GM21576 (cell line): ENCODE measurements around the gene LTC4S.

Source experiments
- ATAC-seq: cut with Tn5 transposase; IDR thresholded peaks from one replicate; pipeline ENCODE4 v1.9.1; 2021; ENCODE audit warnings: mild to moderate bottlenecking, moderate library complexity; ENCODE audit not compliant: unreplicated experiment

The LTC4S gene

GRCh38 chr5:179795049-179795862 is 1.5 kb downstream of the LTC4S start:
- ATAC-seq: no peak

GRCh38 chr5:179795863-179796833 is 2.4 kb downstream of the LTC4S start:
- ATAC-seq: peak; percentile 76

DNA sequence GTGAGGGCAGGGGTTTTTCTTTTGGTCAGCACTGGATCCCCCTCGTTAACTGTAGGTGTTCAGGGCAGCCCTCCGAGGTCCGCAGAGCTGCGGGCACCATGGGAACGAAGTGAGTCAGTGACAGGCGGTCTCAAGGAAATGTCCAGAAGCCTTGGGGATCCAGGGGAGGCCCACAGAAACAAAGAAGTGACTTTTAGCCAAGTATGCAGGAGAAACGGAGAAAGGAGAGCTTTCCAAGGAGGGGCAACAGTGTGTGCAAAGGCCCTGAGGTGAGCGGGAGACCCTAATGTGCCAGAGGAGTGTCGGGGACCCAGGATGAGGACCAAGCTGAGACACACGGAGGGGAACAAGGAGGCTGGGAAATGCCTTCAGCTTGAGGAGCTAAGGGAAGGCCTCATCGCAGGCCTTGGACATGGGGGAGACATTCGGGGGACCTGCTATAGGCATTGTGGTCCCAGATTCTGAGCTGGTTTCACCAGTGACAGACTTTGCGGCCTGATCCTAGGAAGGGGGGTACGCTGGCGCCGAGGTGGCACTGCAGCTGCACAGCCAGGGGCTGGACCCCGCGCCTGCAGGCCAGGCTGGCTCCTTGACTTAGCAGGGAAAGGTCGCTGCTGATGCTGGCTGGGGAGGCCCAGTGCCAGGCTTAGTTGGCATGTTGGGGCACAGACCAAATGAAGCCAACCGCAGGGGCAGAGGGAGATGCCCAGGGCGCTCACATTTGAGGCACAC is 3.3 kb downstream of the LTC4S start:
- no peak for ATAC-seq

DNA sequence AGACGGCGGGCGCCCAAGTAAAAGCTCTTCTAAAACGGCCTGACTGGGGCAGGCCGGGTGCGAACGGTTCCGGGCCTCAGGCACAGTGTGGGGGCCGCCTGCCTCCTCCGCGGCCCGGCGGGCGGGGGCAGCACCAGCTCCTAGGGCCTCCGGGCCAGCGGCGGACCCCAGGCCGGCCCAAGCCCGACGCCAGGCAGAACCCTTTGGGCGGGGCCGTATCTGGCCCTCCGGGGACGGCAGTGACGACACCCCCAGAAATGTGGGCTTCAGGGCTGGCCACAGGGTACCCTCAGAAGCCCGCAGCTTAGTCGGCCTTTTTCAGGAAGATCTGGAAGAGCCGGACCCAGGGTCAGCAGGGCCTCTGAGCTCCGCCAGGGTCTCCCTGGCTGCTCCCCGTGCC is 4.0 kb downstream of the LTC4S start:
- ATAC-seq: no peak

DNA sequence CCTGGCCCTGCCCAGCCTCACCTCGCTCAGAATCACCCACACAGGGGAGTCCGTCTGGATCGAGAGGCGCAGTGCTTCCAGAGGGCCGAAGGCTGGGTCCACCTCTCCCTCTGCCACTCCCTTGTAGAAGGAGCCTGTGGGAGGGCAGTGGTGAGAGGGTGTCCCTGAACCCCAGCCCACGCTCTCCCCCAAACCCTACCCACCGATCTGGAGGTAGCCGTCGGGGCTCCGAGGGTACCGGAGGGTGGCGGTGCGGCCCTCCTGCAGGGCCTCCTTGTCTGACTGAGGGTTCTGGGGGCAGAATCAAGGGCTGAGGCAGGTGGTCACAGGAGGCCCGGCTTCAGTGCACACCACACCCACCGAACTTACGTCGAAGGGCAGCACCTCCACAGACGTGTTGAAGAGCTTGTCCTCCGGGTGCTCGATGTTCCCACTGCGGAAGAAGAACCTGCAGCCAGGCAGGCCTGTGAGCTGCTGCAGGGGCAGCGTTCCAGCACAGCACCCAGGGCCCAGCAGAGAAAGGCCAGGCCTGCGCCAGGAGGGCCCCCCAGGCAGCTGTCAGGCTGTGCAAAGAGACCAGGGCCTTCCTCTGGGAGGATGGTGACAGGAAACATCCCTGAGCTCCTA is 4.5 kb downstream of the LTC4S start:
- ATAC-seq: no peak

DNA sequence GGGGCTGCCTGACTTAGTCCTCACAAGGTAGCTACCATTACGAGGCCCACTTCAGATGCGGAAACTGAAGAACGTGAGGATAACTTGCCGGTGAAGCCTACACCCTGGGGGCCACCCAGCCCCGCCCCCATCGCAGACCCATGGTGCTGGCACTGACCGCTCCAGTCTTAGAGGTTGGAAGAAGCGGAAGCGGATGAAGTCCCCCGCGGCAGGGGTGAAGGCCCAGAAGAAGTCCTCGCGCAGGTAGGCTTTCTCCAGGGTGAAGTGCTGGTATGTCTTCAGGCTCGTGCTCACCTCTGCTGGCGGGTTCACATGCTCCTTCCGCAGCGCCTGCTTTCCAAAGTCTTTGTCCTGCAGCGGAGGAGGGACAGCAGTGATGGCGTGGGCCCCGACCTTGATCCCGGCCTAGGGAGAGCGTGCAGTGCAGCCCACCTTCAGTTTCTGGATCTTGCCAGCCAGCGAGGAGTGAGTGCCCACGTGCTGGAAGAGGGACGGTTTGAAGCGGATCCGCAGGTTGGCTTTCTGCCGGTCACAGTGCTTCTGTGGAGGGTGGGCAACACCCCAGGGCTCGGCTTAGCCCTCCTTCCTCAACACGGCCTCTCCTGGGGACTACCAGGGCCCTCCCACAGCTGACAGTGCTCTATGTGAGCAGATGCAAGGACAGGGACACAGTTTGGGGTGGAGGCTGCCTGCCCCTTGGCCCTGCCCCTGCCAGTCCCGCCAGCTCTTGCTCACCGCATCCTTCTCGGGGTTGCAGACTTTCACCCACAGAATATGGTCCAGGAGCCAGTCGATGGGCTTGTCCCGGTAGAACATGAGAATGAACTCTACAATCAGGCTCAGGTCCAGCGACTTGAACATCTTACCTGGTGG is 5.2 kb downstream of the LTC4S start:
- no peak for ATAC-seq

- no peak for ATAC-seq
These were observed 5.8 kb downstream of the LTC4S start for GRCh38 chr5:179799644-179799973.

DNA sequence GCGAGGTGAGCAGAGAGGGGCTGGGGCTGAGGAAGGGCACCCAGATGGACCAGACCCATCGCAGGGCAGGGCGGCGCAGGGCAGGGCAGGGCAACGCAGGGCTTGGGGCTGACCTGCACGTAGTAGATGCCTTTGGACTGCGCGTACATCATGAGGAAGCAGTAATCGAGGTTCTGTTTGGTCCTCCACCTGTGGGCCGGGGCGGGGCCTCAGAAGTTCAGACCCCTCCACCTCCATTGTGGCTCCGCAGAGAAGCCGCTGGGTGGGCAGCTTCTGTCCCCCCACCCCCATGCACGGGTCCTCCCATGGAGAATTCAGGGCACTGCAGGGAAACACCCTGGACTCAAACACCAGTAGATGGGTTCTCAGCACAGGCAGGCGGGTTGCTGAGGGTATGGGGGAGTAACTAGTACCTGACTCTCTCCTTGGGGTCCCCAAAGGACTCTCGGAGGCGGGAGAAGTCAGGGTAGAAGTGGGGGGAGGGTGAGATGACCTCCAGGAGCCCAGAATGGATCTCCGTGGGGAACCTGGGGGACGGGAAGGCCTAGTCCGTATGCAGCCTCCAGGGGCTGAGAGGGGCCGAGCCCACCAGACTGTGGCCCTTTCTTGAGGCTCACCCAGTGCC is 6.4 kb downstream of the LTC4S start:
- no peak for ATAC-seq

- no peak for ATAC-seq
These were observed 7.0 kb downstream of the LTC4S start for GRCh38 chr5:179800696-179801201.

DNA sequence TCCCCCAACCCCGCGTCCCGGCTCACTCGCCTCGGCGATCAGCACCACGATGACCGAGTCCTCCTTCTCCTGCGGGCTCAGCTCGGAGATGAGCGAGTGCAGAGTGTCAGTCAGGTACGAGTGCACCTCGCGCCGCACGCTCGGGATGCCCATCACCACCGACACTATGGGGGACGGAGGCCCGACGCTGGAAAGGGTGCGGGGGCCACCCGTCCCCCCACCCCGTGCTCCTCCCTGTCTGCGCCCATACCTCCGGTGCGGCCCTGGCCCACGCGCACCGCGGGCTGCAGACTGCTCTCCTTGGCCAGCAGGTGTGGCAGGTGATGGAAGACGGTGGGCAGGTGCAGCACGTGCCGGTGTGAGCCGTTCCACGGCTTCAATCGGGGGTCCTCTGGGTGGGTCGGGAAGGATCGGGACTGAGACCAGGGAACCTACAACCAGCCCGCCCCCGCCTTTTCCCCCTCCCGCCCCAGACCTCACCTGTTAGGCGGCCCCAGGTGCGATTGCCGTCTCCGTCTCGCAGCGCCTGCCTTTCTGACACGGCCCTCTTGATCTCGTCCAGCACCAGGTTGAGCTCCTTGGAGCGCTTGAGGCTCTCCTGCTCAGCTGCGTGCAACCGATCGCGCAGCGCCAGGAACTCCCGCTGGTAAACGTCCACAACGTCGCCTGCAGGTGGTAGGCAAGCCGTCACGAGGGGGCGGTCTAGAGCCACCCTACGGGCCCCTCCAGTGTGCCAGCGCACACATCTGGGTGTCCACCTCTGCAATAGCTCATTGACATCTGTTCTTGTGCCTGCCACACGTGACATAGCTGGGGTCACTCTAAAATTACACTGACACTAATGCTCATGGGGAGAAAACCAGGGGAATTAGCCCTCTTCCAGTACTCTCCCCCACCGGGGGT is 7.8 kb downstream of the LTC4S start:
- ATAC-seq: peak; percentile 33

GRCh38 chr5:179802207-179802883 is 8.6 kb downstream of the LTC4S start:
- no peak for ATAC-seq

GRCh38 chr5:179802950-179803562 is 9.3 kb downstream of the LTC4S start:
- ATAC-seq: no peak

GRCh38 chr5:179803651-179804554 is 10.1 kb downstream of the LTC4S start:
- no peak for ATAC-seq

GRCh38 chr5:179804555-179804947 is 10.8 kb downstream of the LTC4S start:
- ATAC-seq: no peak

DNA sequence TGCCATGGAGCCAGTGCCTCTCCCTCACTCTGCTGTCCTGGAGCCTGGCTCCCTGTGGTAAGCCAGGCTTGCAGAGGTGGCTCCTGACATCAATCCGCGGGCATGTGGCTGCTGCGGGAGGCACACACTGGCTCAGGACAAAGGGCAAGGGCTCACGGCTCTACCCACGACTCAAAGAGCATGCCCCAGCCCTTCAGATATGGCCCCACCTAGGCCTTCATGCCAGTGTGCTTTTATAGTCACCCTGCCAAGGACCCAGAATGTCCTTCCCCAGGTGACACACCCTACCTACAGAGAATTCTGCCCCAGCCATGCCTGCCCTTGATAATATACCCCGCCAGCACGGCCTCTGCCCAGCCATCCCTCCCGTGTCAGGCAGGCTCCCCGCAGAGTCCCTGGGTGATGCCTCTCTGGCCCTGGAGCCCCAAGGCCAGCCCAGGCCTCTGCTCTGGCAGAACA is 11.3 kb downstream of the LTC4S start:
- ATAC-seq: no peak
